SK-N-SH (cell line): ENCODE data around the gene AUTS2.

ENCODE experiments used
- EP300 ChIP-seq, 2 experiments: IDR thresholded peaks; 2 replicates each; pipeline versions ENCODE4 v1.4.0 to v1.6.1; 2012; ENCODE audit warnings: borderline replicate concordance in 1 of 2, low read depth in 1 of 2, low read length in 1 of 2
- EZH2phosphoT487 ChIP-seq: fragments of 200-600 bp; sonication (generic); IDR thresholded peaks from 2 replicates; pipeline ENCODE4 v1.6.1; 2017; ENCODE audit warnings: low read depth, mixed run types, mild to moderate bottlenecking, antibody characterized with exemption, moderate library complexity, borderline replicate concordance

- TF ChIP-seq EZH2phosphoT487 (no peak), EP300 (IDR thresholded peaks at IDR 0.05; ENCODE audit: borderline replicate concordance in 1 of 2, low read depth in 1 of 2, low read length in 1 of 2) (no peak)
Measured at GRCh38 chr7:70657989-70658632, 1059.8 kb downstream of the AUTS2 start.
